Mesendoderm (in vitro differentiated cells): ENCODE results near the gene DOP1B.

Source experiments
- DNase-seq: peaks from one replicate; pipeline ENCODE4 v3.0.0; 2013
- H2AK5ac ChIP-seq: 2 replicates; pipeline ENCODE4 v1.6.1; 2013; ENCODE audit warnings: low read length, inconsistent platforms
- H2BK120ac ChIP-seq: 2 replicates; pipeline ENCODE4 v1.6.1; 2013; ENCODE audit warnings: low read depth, mild to moderate bottlenecking, low read length, moderate library complexity, mixed read lengths
- H2BK15ac ChIP-seq: replicated peaks from 2 replicates; pipeline ENCODE4 v1.6.1; 2013; ENCODE audit warnings: low read depth, mild to moderate bottlenecking, moderate library complexity
- H2BK5ac ChIP-seq: 2 replicates; pipeline ENCODE4 v1.6.1; 2013; ENCODE audit warnings: low read length, inconsistent platforms
- H3K18ac ChIP-seq: 2 replicates; pipeline ENCODE4 v1.6.1; 2013; ENCODE audit warnings: mild to moderate bottlenecking, low read length, mixed read lengths
- H3K23ac ChIP-seq: one replicate; pipeline ENCODE4 v1.6.1; 2013; ENCODE audit warnings: low read length
- H3K27ac ChIP-seq: 2 replicates; pipeline ENCODE4 v1.5.1; 2013; ENCODE audit warnings: low read depth, mild to moderate bottlenecking, inconsistent platforms, low read length, moderate library complexity
- H3K27me3 ChIP-seq: 2 replicates; pipeline ENCODE4 v1.6.1; 2013; ENCODE audit warnings: low read length, control low read depth, mild to moderate bottlenecking, inconsistent platforms; ENCODE audit not compliant: insufficient read depth, poor library complexity
- H3K36me3 ChIP-seq: 2 replicates; pipeline ENCODE4 v1.6.1; 2013; ENCODE audit warnings: low read length, inconsistent platforms; ENCODE audit not compliant: control insufficient read depth, insufficient read depth
- H3K4ac ChIP-seq: one replicate; pipeline ENCODE4 v1.6.1; 2013; ENCODE audit warnings: low read depth, mild to moderate bottlenecking, low read length, moderate library complexity
- H3K4me1 ChIP-seq: 2 replicates; pipeline ENCODE4 v1.6.1; 2013; ENCODE audit warnings: low read depth, low read length, inconsistent platforms; ENCODE audit not compliant: control insufficient read depth
- H3K4me2 ChIP-seq: 2 replicates; pipeline ENCODE4 v1.6.1; 2013; ENCODE audit warnings: low read length
- H3K4me3 ChIP-seq: 2 replicates; pipeline ENCODE4 v1.5.1; 2013; ENCODE audit warnings: mild to moderate bottlenecking, low read length
- H3K56ac ChIP-seq: one replicate; pipeline ENCODE4 v1.6.1; 2013; ENCODE audit warnings: low read length
- H3K79me1 ChIP-seq: 2 replicates; pipeline ENCODE4 v1.6.1; 2013; ENCODE audit warnings: low read length, inconsistent platforms
- H3K79me2 ChIP-seq: 2 replicates; pipeline ENCODE4 v1.6.1; 2013; ENCODE audit warnings: mild to moderate bottlenecking, low read length; ENCODE audit not compliant: control insufficient read depth, insufficient read depth
- H3K9ac ChIP-seq: 2 replicates; pipeline ENCODE4 v1.6.1; 2013; ENCODE audit warnings: low read length, inconsistent platforms
- H4K5ac ChIP-seq: one replicate; pipeline ENCODE4 v1.6.1; 2013; ENCODE audit warnings: low read length
- H4K8ac ChIP-seq: one replicate; pipeline ENCODE4 v1.6.1; 2013; ENCODE audit warnings: low read depth, mild to moderate bottlenecking, control low read depth, low read length, moderate library complexity
- WGBS: extraction: QIAGEN DNeasy Blood & Tissue Kit; methylation state at CpG from one replicate; pipeline ENCODE4 v1.1.7; 2013; ENCODE audit warnings: low lambda C conversion rate, missing lambda C conversion rate; ENCODE audit not compliant: insufficient coverage; ENCODE audit errors: extremely low coverage; 5-methylcytosine and 5-hydroxymethylcytosine counted together

The DOP1B gene

DNA sequence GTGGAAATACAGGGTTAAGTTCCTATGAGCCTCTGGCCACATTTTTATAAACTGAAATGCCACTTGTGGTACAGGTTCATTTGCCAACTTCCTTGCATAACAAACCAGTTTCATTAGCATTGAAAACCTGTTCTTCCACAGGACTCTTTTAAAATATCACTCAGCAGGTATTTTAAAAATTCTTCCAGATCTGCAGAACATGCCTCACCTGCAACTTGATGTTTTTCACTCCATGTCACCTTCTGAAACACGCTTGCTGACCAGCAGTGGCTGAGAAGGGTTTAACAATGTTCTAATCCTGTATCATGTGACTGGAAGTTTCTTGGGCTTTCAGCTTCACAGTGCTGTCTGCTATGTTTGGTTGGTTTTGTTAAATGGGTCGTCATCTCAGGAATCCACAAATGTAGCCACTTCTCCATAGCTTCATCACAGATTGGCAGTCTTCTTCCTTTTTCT lies 39.3 kb upstream of the DOP1B start:
- H3K9ac ChIP-seq: no peak overlapping the region
- H3K18ac ChIP-seq: no peak overlapping the region
- H3K36me3 ChIP-seq: no peaks in the 10 kb centered on the region
- H3K56ac ChIP-seq: no peak overlapping the region
- no peak overlapping the region for H3K4me3 ChIP-seq
- H3K79me1 ChIP-seq: no peaks in the 10 kb centered on the region
- H4K5ac ChIP-seq: no peak overlapping the region
- H4K8ac ChIP-seq: no peak overlapping the region
- no peak overlapping the region for H2AK5ac ChIP-seq
- no peak overlapping the region for H3K23ac ChIP-seq
- WGBS: no CpG with 5 or more reads among the region's 2 CpGs
- H3K79me2 ChIP-seq: no peaks in the 10 kb centered on the region
- no peak overlapping the region for H3K4ac ChIP-seq
- H2BK5ac ChIP-seq: no peak overlapping the region
- DNase-seq: no peak
- H2BK120ac ChIP-seq: no peak overlapping the region
- no peak overlapping the region for H3K4me2 ChIP-seq
- H3K27ac ChIP-seq: no peak overlapping the region
- no peak overlapping the region for H2BK15ac ChIP-seq
- no peaks in the 10 kb centered on the region for H3K27me3 ChIP-seq
- no peaks in the 10 kb centered on the region for H3K4me1 ChIP-seq

DNA sequence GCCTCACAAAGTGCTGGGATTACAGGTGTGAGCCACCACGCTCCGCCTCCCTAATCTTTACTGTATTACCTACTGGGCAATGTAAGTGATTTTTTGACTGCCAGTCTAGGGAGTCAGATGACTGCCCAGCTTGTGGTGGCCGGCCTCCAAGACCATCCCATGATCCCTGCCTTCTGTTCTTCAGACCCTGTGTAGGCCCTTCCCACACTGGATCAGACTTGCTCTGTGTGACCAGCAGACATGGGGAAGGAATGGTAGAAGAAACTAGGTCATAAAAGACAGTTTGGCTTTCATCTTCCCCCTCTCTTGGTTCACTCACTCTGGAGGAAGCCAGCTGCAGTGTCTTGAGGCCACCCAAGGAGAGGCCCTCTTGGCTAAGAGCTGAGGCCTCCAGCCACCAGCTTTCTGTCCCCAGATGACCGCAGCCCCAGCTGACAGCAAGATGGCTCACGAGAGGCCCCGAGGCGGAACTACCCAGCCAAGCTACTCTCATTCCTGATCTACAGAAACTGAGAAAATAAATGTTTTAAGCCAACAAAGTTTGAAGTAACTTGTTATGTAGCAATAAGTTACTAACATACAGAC lies 36.2 kb upstream of the DOP1B start:
- Histone ChIP-seq H4K5ac (no peak overlapping the region), H3K23ac (no peak overlapping the region), H2BK5ac (no peak overlapping the region), H3K56ac (no peak overlapping the region), H4K8ac (no peak overlapping the region), H2BK15ac (no peak overlapping the region), H2AK5ac (no peak overlapping the region), H2BK120ac (no peak overlapping the region), H3K9ac (no peak overlapping the region), H3K4me1 (no peaks in the 10 kb centered on the region), H3K27ac (no peak overlapping the region), H3K18ac (no peak overlapping the region), H3K4ac (no peak overlapping the region), H3K79me2 (no peaks in the 10 kb centered on the region), H3K79me1 (no peaks in the 10 kb centered on the region), H3K36me3 (no peaks in the 10 kb centered on the region), H3K27me3 (no peaks in the 10 kb centered on the region), H3K4me3 (no peak overlapping the region), H3K4me2 (no peak overlapping the region)
- DNase-seq: no peak
- no CpG with 5 or more reads among the region's 7 CpGs for WGBS

GRCh38 chr21:36122977-36123376 lies 33.6 kb upstream of the DOP1B start:
- H3K18ac ChIP-seq: no peak overlapping the region
- WGBS: no CpG with 5 or more reads among the region's 4 CpGs
- no peak overlapping the region for H3K27ac ChIP-seq
- no peak overlapping the region for H3K4me3 ChIP-seq
- no peak overlapping the region for H4K8ac ChIP-seq
- no peak overlapping the region for H2AK5ac ChIP-seq
- H4K5ac ChIP-seq: no peak overlapping the region
- H3K27me3 ChIP-seq: no peaks in the 10 kb centered on the region
- no peaks in the 10 kb centered on the region for H3K36me3 ChIP-seq
- H3K56ac ChIP-seq: no peak overlapping the region
- H3K4me1 ChIP-seq: no peaks in the 10 kb centered on the region
- no peak overlapping the region for H2BK5ac ChIP-seq
- no peaks in the 10 kb centered on the region for H3K79me2 ChIP-seq
- H3K79me1 ChIP-seq: no peaks in the 10 kb centered on the region
- H3K4ac ChIP-seq: no peak overlapping the region
- no peak overlapping the region for H3K9ac ChIP-seq
- no peak overlapping the region for H2BK120ac ChIP-seq
- H2BK15ac ChIP-seq: no peak overlapping the region
- no peak overlapping the region for H3K4me2 ChIP-seq
- no peak for DNase-seq
- H3K23ac ChIP-seq: no peak overlapping the region

DNA sequence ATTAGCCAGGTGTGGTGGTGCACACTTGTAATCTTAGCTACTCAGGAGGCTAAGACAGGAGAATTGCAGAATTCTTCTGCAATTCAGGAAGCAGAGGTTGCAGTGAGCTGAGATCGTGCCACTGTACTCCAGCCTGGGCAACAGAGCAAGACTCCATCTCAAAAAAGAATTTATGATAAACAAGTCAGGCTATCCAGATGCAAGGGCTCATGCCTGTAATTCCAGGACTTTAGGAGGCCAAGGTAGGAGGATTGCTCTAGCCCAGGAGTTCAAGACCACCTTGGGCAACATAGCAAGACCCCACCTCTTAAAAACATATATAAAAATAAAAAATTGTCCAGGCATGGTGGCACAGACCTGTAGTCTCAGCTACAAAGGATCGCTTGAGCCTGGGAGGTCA lies 32.2 kb upstream of the DOP1B start:
- H2BK5ac ChIP-seq: no peak overlapping the region
- H3K23ac ChIP-seq: no peak overlapping the region
- no peak overlapping the region for H2AK5ac ChIP-seq
- no peak overlapping the region for H3K18ac ChIP-seq
- H3K56ac ChIP-seq: no peak overlapping the region
- H3K9ac ChIP-seq: no peak overlapping the region
- WGBS: no CpG with 5 or more reads among the region's 2 CpGs
- no peak overlapping the region for H2BK15ac ChIP-seq
- no peaks in the 10 kb centered on the region for H3K79me1 ChIP-seq
- H3K79me2 ChIP-seq: no peaks in the 10 kb centered on the region
- no peak overlapping the region for H3K4me2 ChIP-seq
- no peaks in the 10 kb centered on the region for H3K27me3 ChIP-seq
- peaks cover 3% of the 10 kb centered on the region for H3K4me1 ChIP-seq
- no peak overlapping the region for H3K4me3 ChIP-seq
- H3K4ac ChIP-seq: no peak overlapping the region
- no peak overlapping the region for H3K27ac ChIP-seq
- no peaks in the 10 kb centered on the region for H3K36me3 ChIP-seq
- no peak overlapping the region for H2BK120ac ChIP-seq
- H4K5ac ChIP-seq: no peak overlapping the region
- no peak for DNase-seq
- H4K8ac ChIP-seq: no peak overlapping the region

- no peak overlapping the region for H3K4me2 ChIP-seq
- no peak overlapping the region for H4K5ac ChIP-seq
- no peak overlapping the region for H2AK5ac ChIP-seq
- no peak overlapping the region for H4K8ac ChIP-seq
- H3K9ac ChIP-seq: no peak overlapping the region
- no peaks in the 10 kb centered on the region for H3K27me3 ChIP-seq
- no peak overlapping the region for H2BK15ac ChIP-seq
- peak; percentile 46 for DNase-seq
- no peak overlapping the region for H3K4ac ChIP-seq
- no peak overlapping the region for H3K4me3 ChIP-seq
- H3K18ac ChIP-seq: no peak overlapping the region
- no peaks in the 10 kb centered on the region for H3K36me3 ChIP-seq
- WGBS: 100% methylated on average over 1 of the region's 9 CpGs
- no peak overlapping the region for H3K23ac ChIP-seq
- H3K4me1 ChIP-seq: peaks cover 3% of the 10 kb centered on the region
- no peaks in the 10 kb centered on the region for H3K79me1 ChIP-seq
- H3K56ac ChIP-seq: no peak overlapping the region
- no peak overlapping the region for H2BK120ac ChIP-seq
- no peak overlapping the region for H3K27ac ChIP-seq
- H2BK5ac ChIP-seq: no peak overlapping the region
- no peaks in the 10 kb centered on the region for H3K79me2 ChIP-seq
Measured at GRCh38 chr21:36125512-36126207, 31.0 kb upstream of the DOP1B start.

GRCh38 chr21:36126208-36126565 lies 30.4 kb upstream of the DOP1B start:
- H2BK15ac ChIP-seq: no peak overlapping the region
- no peak overlapping the region for H3K4me2 ChIP-seq
- H3K9ac ChIP-seq: no peak overlapping the region
- no peak overlapping the region for H3K56ac ChIP-seq
- H2BK120ac ChIP-seq: no peak overlapping the region
- no peak overlapping the region for H4K8ac ChIP-seq
- H4K5ac ChIP-seq: no peak overlapping the region
- H3K36me3 ChIP-seq: no peaks in the 10 kb centered on the region
- H3K4ac ChIP-seq: no peak overlapping the region
- no peak overlapping the region for H3K27ac ChIP-seq
- H3K18ac ChIP-seq: no peak overlapping the region
- no peaks in the 10 kb centered on the region for H3K27me3 ChIP-seq
- H3K79me1 ChIP-seq: no peaks in the 10 kb centered on the region
- no peak for DNase-seq
- H3K79me2 ChIP-seq: no peaks in the 10 kb centered on the region
- no peak overlapping the region for H2AK5ac ChIP-seq
- H3K4me3 ChIP-seq: no peak overlapping the region
- H2BK5ac ChIP-seq: no peak overlapping the region
- H3K23ac ChIP-seq: no peak overlapping the region
- peaks cover 3% of the 10 kb centered on the region for H3K4me1 ChIP-seq
